H1 (cell line): ENCODE data around the gene MID1. TPM values are rescaled to one million over a fixed set of nuclear protein-coding genes. Genes with fewer than 3 reads are reported as not detected.

Experiments
- CTCF ChIA-PET: fragments of 300-600 bp; sonication (Branson Sonifier 250); formaldehyde crosslinking; loops from one replicate; lab custom pipeline; 2021; ENCODE audit not compliant: partially characterized antibody; lab: Charles Lee
- POLR2A ChIA-PET: fragments of 300-600 bp; sonication (Branson Sonifier 250); formaldehyde crosslinking; loops from one replicate; lab custom pipeline; 2021; ENCODE audit warnings: inconsistent platforms; ENCODE audit not compliant: partially characterized antibody; lab: Charles Lee
- DNase-seq, 2 experiments: peaks; one replicate each; pipeline versions ENCODE4 v3.0.0 to v3.0.0-alpha.2; 2010 to 2022; ENCODE audit warnings: low spot score in 2 of 2, low read depth in 1 of 2, mixed read lengths in 1 of 2
- FAIRE-seq: peaks from 2 replicates; lab custom pipeline; 2011; peaks lifted over from hg19 to GRCh38; lab: Jason Lieb, UNC
- H2AFZ ChIP-seq: 2 replicates; pipeline ENCODE4 v1.8.1; 2012; ENCODE audit warnings: low read length, inconsistent platforms
- H2AK5ac ChIP-seq: 2 replicates; pipeline ENCODE4 v1.6.1; 2013; ENCODE audit warnings: low read depth, low read length
- H2BK120ac ChIP-seq: replicated peaks from 2 replicates; pipeline ENCODE3; 2013; ENCODE audit warnings: low read depth, low read length, inconsistent platforms
- H2BK12ac ChIP-seq: 2 replicates; pipeline ENCODE4 v1.6.1; 2013; ENCODE audit warnings: low read depth, low read length
- H2BK15ac ChIP-seq: 2 replicates; pipeline ENCODE4 v1.6.1; 2013; ENCODE audit warnings: low read length
- H2BK20ac ChIP-seq: 2 replicates; pipeline ENCODE4 v1.6.1; 2013; ENCODE audit warnings: low read length
- H2BK5ac ChIP-seq: 2 replicates; pipeline ENCODE4 v1.6.1; 2013; ENCODE audit warnings: low read depth, low read length
- H3K14ac ChIP-seq: 2 replicates; pipeline ENCODE4 v1.6.1; 2013; ENCODE audit warnings: inconsistent platforms; ENCODE audit not compliant: insufficient read length
- H3K18ac ChIP-seq: 2 replicates; pipeline ENCODE4 v1.6.1; 2013; ENCODE audit warnings: low read length; ENCODE audit errors: extremely low read depth
- H3K23ac ChIP-seq: 2 replicates; pipeline ENCODE4 v1.6.1; 2013; ENCODE audit warnings: inconsistent platforms; ENCODE audit not compliant: insufficient read length
- H3K23me2 ChIP-seq: 2 replicates; pipeline ENCODE4 v1.6.1; 2013; ENCODE audit warnings: low read depth, low read length
- H3K27ac ChIP-seq: 2 replicates; pipeline ENCODE4 v1.6.1; 2011; ENCODE audit warnings: low read depth, low read length, inconsistent platforms
- H3K27me3 ChIP-seq, 4 experiments: replicated peaks in 1 of 4; 1 replicate in 1 of 4; 2 replicates in 3 of 4; pipeline versions ENCODE4 v1.6.1 to v1.8.1; 2011 to 2013; ENCODE audit warnings: low read length in 3 of 4, mild to moderate bottlenecking in 3 of 4, inconsistent platforms in 2 of 4, mixed read lengths in 2 of 4, moderate library complexity in 1 of 4; ENCODE audit not compliant: control insufficient read depth in 3 of 4, insufficient read depth in 3 of 4; ENCODE audit errors: extremely low read depth in 1 of 4
- H3K36me3 ChIP-seq, 4 experiments: 2 replicates each; pipeline versions ENCODE4 v1.6.1 to v1.8.1; 2011 to 2013; ENCODE audit warnings: mild to moderate bottlenecking in 4 of 4, low read length in 3 of 4, moderate library complexity in 2 of 4, control low read depth in 1 of 4, inconsistent platforms in 1 of 4; ENCODE audit not compliant: insufficient read depth in 4 of 4, control insufficient read depth in 2 of 4
- H3K4ac ChIP-seq: replicated peaks from 2 replicates; pipeline ENCODE3; 2013; ENCODE audit warnings: low read length, low read depth, mixed read lengths, inconsistent platforms; ENCODE audit not compliant: insufficient read length
- H3K4me1 ChIP-seq, 4 experiments: replicated peaks in 1 of 4; 1 replicate in 1 of 4; 2 replicates in 3 of 4; pipeline versions ENCODE4 v1.6.1 to v1.8.1; 2011 to 2013; ENCODE audit warnings: low read length in 3 of 4, inconsistent platforms in 2 of 4, mixed read lengths in 1 of 4; ENCODE audit not compliant: insufficient read depth in 4 of 4, control insufficient read depth in 3 of 4
- H3K4me2 ChIP-seq, 2 experiments: 2 replicates each; pipeline versions ENCODE4 v1.6.1 to v1.8.1; 2011 to 2013; ENCODE audit warnings: low read depth in 2 of 2, low read length in 2 of 2, control low read depth in 1 of 2, inconsistent platforms in 1 of 2, mild to moderate bottlenecking in 1 of 2; ENCODE audit not compliant: insufficient read depth in 1 of 2
- H3K4me3 ChIP-seq, 4 experiments: fragments of 200-600, 300-600 bp in 1 of 4; sonication (generic), shearing (Covaris generic), sonication (Bioruptor Twin) in 1 of 4; 2 replicates each; pipeline versions ENCODE4 v1.5.1 to v1.8.1; 2011 to 2016; ENCODE audit warnings: low read length in 4 of 4, low read depth in 3 of 4, control low read depth in 2 of 4, inconsistent platforms in 2 of 4, mild to moderate bottlenecking in 2 of 4, mixed read lengths in 1 of 4, moderate library complexity in 1 of 4; ENCODE audit not compliant: insufficient read depth in 2 of 4; ENCODE audit errors: extremely low read depth in 1 of 4
- H3K56ac ChIP-seq: replicated peaks from 2 replicates; pipeline ENCODE3; 2013; ENCODE audit warnings: low read depth, mild to moderate bottlenecking, mixed read lengths, low read length, inconsistent platforms; ENCODE audit not compliant: insufficient read length
- H3K79me1 ChIP-seq: 2 replicates; pipeline ENCODE4 v1.6.1; 2013; ENCODE audit warnings: low read depth, low read length, control low read depth
- H3K79me2 ChIP-seq, 2 experiments: 2 replicates each; pipeline versions ENCODE4 v1.6.1 to v1.8.1; 2012 to 2013; ENCODE audit warnings: low read length in 2 of 2, mild to moderate bottlenecking in 2 of 2, inconsistent platforms in 1 of 2; ENCODE audit not compliant: insufficient read depth in 2 of 2, control insufficient read depth in 1 of 2
- H3K9ac ChIP-seq, 4 experiments: replicated peaks in 1 of 4; 1 replicate in 1 of 4; 2 replicates in 3 of 4; pipeline versions ENCODE4 v1.6.1 to v1.8.1; 2011 to 2013; ENCODE audit warnings: low read depth in 3 of 4, low read length in 3 of 4, control low read depth in 2 of 4, mild to moderate bottlenecking in 2 of 4, moderate library complexity in 2 of 4, inconsistent platforms in 1 of 4; ENCODE audit errors: extremely low read depth in 1 of 4
- H3K9me3 ChIP-seq, 2 experiments: 2 replicates each; pipeline versions ENCODE4 v1.6.1 to v1.8.1; 2012 to 2013; ENCODE audit warnings: mild to moderate bottlenecking in 2 of 2, moderate library complexity in 2 of 2, control low read depth in 1 of 2, inconsistent platforms in 1 of 2, low read depth in 1 of 2, low read length in 1 of 2, mixed read lengths in 1 of 2; ENCODE audit not compliant: insufficient read depth in 2 of 2
- H4K20me1 ChIP-seq, 2 experiments: replicated peaks in 1 of 2; 2 replicates each; pipeline versions ENCODE3 to v1.8.1; 2011 to 2013; ENCODE audit warnings: inconsistent platforms in 2 of 2, low read length in 2 of 2, mild to moderate bottlenecking in 1 of 2; ENCODE audit not compliant: insufficient read depth in 2 of 2, control insufficient read depth in 1 of 2
- H4K5ac ChIP-seq: 2 replicates; pipeline ENCODE4 v1.6.1; 2013; ENCODE audit warnings: low read length, low read depth, mixed read lengths, inconsistent platforms; ENCODE audit not compliant: insufficient read length
- H4K8ac ChIP-seq: 2 replicates; pipeline ENCODE4 v1.8.0; 2013; ENCODE audit warnings: mild to moderate bottlenecking, moderate library complexity, low read length, inconsistent platforms; ENCODE audit not compliant: insufficient read depth; ENCODE audit errors: extremely low read depth
- H4K91ac ChIP-seq: replicated peaks from 2 replicates; pipeline ENCODE3; 2013; ENCODE audit warnings: low read length, mixed read lengths, inconsistent platforms; ENCODE audit not compliant: insufficient read length
- CBX8 ChIP-seq: fragments of 300-800, 300-1000 bp; sonication (generic); IDR thresholded peaks from 2 replicates; pipeline ENCODE4 v1.7.1; 2016; ENCODE audit warnings: low read depth, low read length, borderline replicate concordance
- GTF2F1 ChIP-seq: IDR thresholded peaks from 2 replicates; pipeline ENCODE4 v1.6.1; 2012; ENCODE audit warnings: low read depth, low read length, improper control_type of control experiment, borderline replicate concordance
- MAFK ChIP-seq: IDR thresholded peaks from 2 replicates; pipeline ENCODE4 v1.6.1; 2012; ENCODE audit warnings: low read depth, mild to moderate bottlenecking, improper control_type of control experiment, low read length
- NANOG ChIP-seq: IDR thresholded peaks from 2 replicates; pipeline ENCODE4 v1.6.1; 2011; ENCODE audit warnings: low read length, low read depth, mild to moderate bottlenecking, inconsistent platforms; ENCODE audit not compliant: insufficient read depth, poor library complexity, severe bottlenecking
- PHF8 ChIP-seq: fragments of 200-600 bp; sonication (generic); conservative IDR thresholded peaks from 2 replicates; pipeline ENCODE4 v1.7.1; 2012; ENCODE audit warnings: low read depth, mild to moderate bottlenecking, inconsistent platforms, low read length, moderate library complexity
- RNF2 ChIP-seq: fragments of 200-900, 300-1000 bp; sonication (generic); IDR thresholded peaks from 2 replicates; pipeline ENCODE4 v1.7.1; 2016; ENCODE audit warnings: borderline replicate concordance, low read depth, mild to moderate bottlenecking, antibody characterized with exemption, low read length; ENCODE audit not compliant: poor library complexity, severe bottlenecking; ENCODE audit errors: missing control alignments
- SRF ChIP-seq: IDR thresholded peaks from 2 replicates; pipeline ENCODE4 v1.6.1; 2011; ENCODE audit warnings: mild to moderate bottlenecking, low read depth, low read length, moderate library complexity
- ZNF274 ChIP-seq: IDR thresholded peaks from 2 replicates; pipeline ENCODE4 v1.7.0; 2012; ENCODE audit warnings: low read length, borderline replicate concordance; ENCODE audit errors: extremely low read depth
- WGBS, 2 experiments: shearing (Covaris generic) in 1 of 2; methylation state at CpG; one replicate each; pipeline versions ENCODE4 v1.1.6 to v1.1.7; 2013 to 2015; ENCODE audit warnings: low lambda C conversion rate in 2 of 2, mixed read lengths in 2 of 2, inconsistent platforms in 1 of 2, low coverage in 1 of 2, missing lambda C conversion rate in 1 of 2; ENCODE audit not compliant: insufficient replicate concordance in 2 of 2, insufficient coverage in 1 of 2, insufficient read length in 1 of 2; ENCODE audit errors: extremely low coverage in 1 of 2, missing lambda C conversion rate in 1 of 2; 5-methylcytosine and 5-hydroxymethylcytosine counted together
- polyA plus RNA-seq, 7 experiments: library from polyadenylated mRNA; depleted of rRNA in 3 of 7; stranded (reverse) in 5 of 7; unstranded in 2 of 7; fragments of >200 nt in 5 of 7; fragments of 200-250 nt in 2 of 7; gene quantifications; 1 replicate in 5 of 7; 2 replicates in 1 of 7; 4 replicates in 1 of 7; pipeline versions ENCODE4 v1.2.1 to v1.2.3, GENCODE V29; 2011 to 2013; ENCODE audit warnings: missing spikeins in 2 of 7, mixed read lengths in 2 of 7
- total RNA-seq: library from RNA; stranded (reverse); fragmentation: NEBNext Ultra II Directional; extraction: Animal tissue kit (Norgen Biotek cat#: 25700); gene quantifications from 2 replicates; pipeline ENCODE4 v1.2.1, GENCODE V29; 2021

Gene MID1
- total and polyA plus RNA-seq, 2 of the 8 experiments (the other 6 are each of a cell fraction or from before 2014, with no cell fraction given): 12.9 to 54.3 TPM

DNA sequence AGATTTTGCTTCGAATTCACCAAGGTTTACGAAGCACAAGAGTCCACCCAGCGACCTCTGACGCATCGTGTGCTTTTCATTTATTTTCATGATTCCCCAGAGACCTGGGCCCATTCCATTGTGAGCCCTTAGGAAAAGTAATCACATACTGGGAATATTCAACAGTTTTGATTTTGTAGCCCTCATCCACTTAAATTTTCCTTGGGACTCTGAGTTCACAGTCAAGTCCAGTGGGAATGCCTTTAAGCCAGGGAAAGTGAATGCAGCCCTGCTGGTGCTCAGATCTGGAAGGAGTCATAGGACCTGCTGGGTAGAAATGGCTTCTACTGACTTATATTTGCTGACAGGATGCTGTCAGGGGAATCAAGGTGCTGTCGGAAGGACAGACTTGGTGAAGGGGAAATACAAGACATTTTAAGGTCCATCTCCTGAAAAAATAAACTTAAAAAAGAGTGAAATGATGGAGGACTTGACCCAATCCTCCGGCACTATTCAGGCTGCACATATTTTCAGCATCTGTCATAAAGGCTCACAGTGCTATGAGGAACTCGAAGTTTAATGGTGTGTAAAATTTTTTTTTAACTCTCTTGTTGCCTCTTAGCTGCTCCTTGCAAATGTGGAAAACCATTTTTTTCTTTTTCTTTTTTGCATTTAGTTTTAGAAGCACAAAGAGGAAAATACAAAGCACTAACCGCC, 204.9 kb downstream of the MID1 start:
- Histone ChIP-seq H4K5ac (no peak overlapping the region), H3K4me1 (no peaks in the 10 kb centered on the region), H3K4me3 (no peak overlapping the region), H2BK5ac (no peak overlapping the region), H2BK20ac (no peak overlapping the region), H3K14ac (no peak overlapping the region), H4K8ac (no peak overlapping the region), H3K23me2 (no peaks in the 10 kb centered on the region), H2BK12ac (no peak overlapping the region), H2AFZ (no peak overlapping the region), H3K27me3 (no peaks in the 10 kb centered on the region), H4K91ac (no peak overlapping the region), H3K9ac (no peak overlapping the region), H3K9me3 (no peaks in the 10 kb centered on the region), H3K23ac (no peak overlapping the region), H3K79me2 (no peaks in the 10 kb centered on the region), H3K18ac (no peak overlapping the region), H2BK15ac (no peak overlapping the region), H3K27ac (no peak overlapping the region), H2AK5ac (no peak overlapping the region), H3K4ac (no peak overlapping the region), H3K4me2 (no peak overlapping the region), H3K56ac (no peak overlapping the region), H2BK120ac (no peak overlapping the region), H3K36me3 (no peaks in the 10 kb centered on the region), H4K20me1 (no peaks in the 10 kb centered on the region), H3K79me1 (no peaks in the 10 kb centered on the region)
- WGBS, 2 experiments: 91% methylated on average over 8 of the region's 9 CpGs; no CpG with 5 or more reads in 1 of the 2 experiments
- no peak for TF ChIP-seq NANOG
- TF ChIP-seq ZNF274: no peak
- TF ChIP-seq PHF8: no peak
- no peak for TF ChIP-seq MAFK
- no peak for TF ChIP-seq SRF
- TF ChIP-seq CBX8: no peak
- TF ChIP-seq RNF2: no peak
- no peak for TF ChIP-seq GTF2F1
- CTCF ChIA-PET: no interaction called here
- FAIRE-seq (no peak), DNase-seq (no peak)
- POLR2A ChIA-PET: no interaction called here
